Glomerular endothelial cell (primary cell): ENCODE results near the gene UNC79. TPM values are rescaled to one million over a fixed set of nuclear protein-coding genes. Genes with fewer than 3 reads are reported as not detected.
"Not testable (repeated sequence)": the region's sequence is repeated elsewhere in the genome, so short reads cannot be mapped to it uniquely, and the experiment has no call there.

ENCODE experiments used
- DNase-seq: peaks from one replicate; pipeline ENCODE4 v3.0.0-alpha.2; 2011; ENCODE audit warnings: low read depth, low spot score; ENCODE audit errors: extremely low read depth
- total RNA-seq: library from RNA; depleted of rRNA; stranded (reverse); fragments of >200 nt; gene quantifications from 2 replicates; pipeline ENCODE4 v1.2.3, GENCODE V29; 2015

UNC79 gene
- total RNA-seq, 1 donor from 2014 or later, result under 0.01 TPM

GRCh38 chr14:93490001-93490400 is 59.3 kb downstream of the UNC79 start:
- DNase-seq, result no peak

GRCh38 chr14:93493054-93493453 is 62.3 kb downstream of the UNC79 start:
- DNase-seq, result no peak

GRCh38 chr14:93493622-93494021 is 62.9 kb downstream of the UNC79 start:
- DNase-seq, result not testable (repeated sequence)

- DNase-seq, result no peak
Observed at GRCh38 chr14:93496856-93497741, 66.4 kb downstream of the UNC79 start.

GRCh38 chr14:93510056-93510455 is 79.3 kb downstream of the UNC79 start:
- DNase-seq, result no peak

GRCh38 chr14:93511001-93511400 is 80.3 kb downstream of the UNC79 start:
- DNase-seq, result no peak

- DNase-seq, result no peak
Observed at GRCh38 chr14:93520053-93520607, 89.4 kb downstream of the UNC79 start.

GRCh38 chr14:93522221-93522620 is 91.5 kb downstream of the UNC79 start:
- no peak for DNase-seq

- not testable (repeated sequence) for DNase-seq
Observed at GRCh38 chr14:93525216-93525615, 94.5 kb downstream of the UNC79 start.

GRCh38 chr14:93525696-93526451 is 95.1 kb downstream of the UNC79 start:
- no peak for DNase-seq

GRCh38 chr14:93527203-93527607 is 96.5 kb downstream of the UNC79 start:
- DNase-seq, result no peak

GRCh38 chr14:93528884-93529558 is 98.3 kb downstream of the UNC79 start:
- no peak for DNase-seq

- DNase-seq, result no peak
Observed at GRCh38 chr14:93531644-93532043, 100.9 kb downstream of the UNC79 start.

- DNase-seq, result no peak
Observed at GRCh38 chr14:93532541-93532940, 101.8 kb downstream of the UNC79 start.

GRCh38 chr14:93533437-93533836 is 102.7 kb downstream of the UNC79 start:
- no peak for DNase-seq

- DNase-seq, result no peak
Observed at GRCh38 chr14:93533842-93534241, 103.1 kb downstream of the UNC79 start.

- DNase-seq, result no peak
Observed at GRCh38 chr14:93535537-93535936, 104.8 kb downstream of the UNC79 start.

GRCh38 chr14:93536945-93537344 is 106.2 kb downstream of the UNC79 start:
- no peak for DNase-seq

GRCh38 chr14:93537951-93538350 is 107.2 kb downstream of the UNC79 start:
- no peak for DNase-seq

GRCh38 chr14:93538413-93538812 is 107.7 kb downstream of the UNC79 start:
- no peak for DNase-seq

GRCh38 chr14:93540235-93540634 is 109.5 kb downstream of the UNC79 start:
- no peak for DNase-seq
